ENCODE measurements around the gene CAMTA1. TPM values are rescaled to one million over a fixed set of nuclear protein-coding genes. Genes with fewer than 3 reads are reported as not detected.
"Not testable (repeated sequence)": the region's sequence is repeated elsewhere in the genome, so short reads cannot be mapped to it uniquely, and the experiment has no call there.

The CAMTA1 gene
- total RNA-seq, 1 donor from 2014 or later, result 109 TPM

GRCh38 chr1:6914706-6915105 lies 129.5 kb downstream of the CAMTA1 start:
- Mint-ChIP-seq H3K36me3 (ENCODE audit: low read depth) (peaks cover 5% of the 10 kb centered on the region), H3K27ac (ENCODE audit: unreplicated experiment) (no peak overlapping the region), H3K4me3 (no peak overlapping the region), H3K9me3 (no peaks in the 10 kb centered on the region), H3K4me1 (peaks cover 40% of the 10 kb centered on the region), H3K27me3 (ENCODE audit: low read depth) (peaks cover 5% of the 10 kb centered on the region)
- no peak for DNase-seq (ENCODE audit: low read depth, low spot score)
- no peak for TF ChIP-seq CTCF (conservative IDR thresholded peaks at IDR 0.05)

GRCh38 chr1:6915999-6916565 lies 130.8 kb downstream of the CAMTA1 start:
- DNase-seq (ENCODE audit: low read depth, low spot score), result no peak
- H3K4me3 Mint-ChIP-seq, result no peak overlapping the region
- peaks cover 5% of the 10 kb centered on the region for H3K27me3 Mint-ChIP-seq (ENCODE audit: low read depth)
- no peak overlapping the region for H3K27ac Mint-ChIP-seq (ENCODE audit: unreplicated experiment)
- H3K4me1 Mint-ChIP-seq, result peaks cover 32% of the 10 kb centered on the region
- H3K36me3 Mint-ChIP-seq (ENCODE audit: low read depth), result peaks cover 10% of the 10 kb centered on the region
- H3K9me3 Mint-ChIP-seq, result peaks cover 7% of the 10 kb centered on the region
- TF ChIP-seq CTCF (conservative IDR thresholded peaks at IDR 0.05), result no peak

GRCh38 chr1:6917067-6917466 lies 131.8 kb downstream of the CAMTA1 start:
- H3K4me3 Mint-ChIP-seq, result no peak overlapping the region

GRCh38 chr1:6918186-6918924 lies 133.1 kb downstream of the CAMTA1 start:
- peaks cover 14% of the 10 kb centered on the region for H3K9me3 Mint-ChIP-seq
- peaks cover 3% of the 10 kb centered on the region for H3K27me3 Mint-ChIP-seq (ENCODE audit: low read depth)
- H3K4me1 Mint-ChIP-seq, result peaks cover 20% of the 10 kb centered on the region
- H3K4me3 Mint-ChIP-seq, result no peak overlapping the region
- H3K36me3 Mint-ChIP-seq (ENCODE audit: low read depth), result peaks cover 9% of the 10 kb centered on the region
- H3K27ac Mint-ChIP-seq (ENCODE audit: unreplicated experiment), result no peak overlapping the region
- no peak for DNase-seq (ENCODE audit: low read depth, low spot score)
- TF ChIP-seq CTCF (conservative IDR thresholded peaks at IDR 0.05), result no peak

More at GRCh38 chr1:6917067-6917466, 131.8 kb downstream of the CAMTA1 start:
- Mint-ChIP-seq H3K27ac (ENCODE audit: unreplicated experiment) (peak overlapping the region; percentile 69), H3K36me3 (ENCODE audit: low read depth) (peaks cover 9% of the 10 kb centered on the region), H3K9me3 (peaks cover 12% of the 10 kb centered on the region), H3K27me3 (ENCODE audit: low read depth) (peaks cover 3% of the 10 kb centered on the region), H3K4me1 (peaks cover 23% of the 10 kb centered on the region)
- no peak for DNase-seq (ENCODE audit: low read depth, low spot score)
- TF ChIP-seq CTCF (conservative IDR thresholded peaks at IDR 0.05), result no peak

- peaks cover 9% of the 10 kb centered on the region for H3K36me3 Mint-ChIP-seq (ENCODE audit: low read depth)
- DNase-seq (ENCODE audit: low read depth, low spot score), result no peak
- H3K27ac Mint-ChIP-seq (ENCODE audit: unreplicated experiment), result no peak overlapping the region
Measured at GRCh38 chr1:6918925-6919511, 133.8 kb downstream of the CAMTA1 start.

GRCh38 chr1:6921506-6921905 lies 136.3 kb downstream of the CAMTA1 start:
- not testable (repeated sequence) for H3K36me3 Mint-ChIP-seq (ENCODE audit: low read depth); DNase-seq (ENCODE audit: low read depth, low spot score); H3K27ac Mint-ChIP-seq (ENCODE audit: unreplicated experiment); H3K4me3 Mint-ChIP-seq; H3K27me3 Mint-ChIP-seq (ENCODE audit: low read depth)
- H3K9me3 Mint-ChIP-seq, result peaks cover 14% of the 10 kb centered on the region
- H3K4me1 Mint-ChIP-seq, result peaks cover 19% of the 10 kb centered on the region

More at GRCh38 chr1:6918925-6919511, 133.8 kb downstream of the CAMTA1 start:
- H3K4me1 Mint-ChIP-seq, result peaks cover 16% of the 10 kb centered on the region
- no peaks in the 10 kb centered on the region for H3K27me3 Mint-ChIP-seq (ENCODE audit: low read depth)
- TF ChIP-seq CTCF (conservative IDR thresholded peaks at IDR 0.05), result no peak
- H3K9me3 Mint-ChIP-seq, result peaks cover 14% of the 10 kb centered on the region
- no peak overlapping the region for H3K4me3 Mint-ChIP-seq

Data from neural crest cell (in vitro differentiated cells).